ENCODE measurements around the gene CALML6. TPM values are rescaled to one million over a fixed set of nuclear protein-coding genes. Genes with fewer than 3 reads are reported as not detected.
A peak's percentile ranks its signal among the peaks of the same experiment; 100 is the strongest.

The CALML6 gene
- total RNA-seq, 1 experiment from 2014 or later, result 1.7 TPM

DNA sequence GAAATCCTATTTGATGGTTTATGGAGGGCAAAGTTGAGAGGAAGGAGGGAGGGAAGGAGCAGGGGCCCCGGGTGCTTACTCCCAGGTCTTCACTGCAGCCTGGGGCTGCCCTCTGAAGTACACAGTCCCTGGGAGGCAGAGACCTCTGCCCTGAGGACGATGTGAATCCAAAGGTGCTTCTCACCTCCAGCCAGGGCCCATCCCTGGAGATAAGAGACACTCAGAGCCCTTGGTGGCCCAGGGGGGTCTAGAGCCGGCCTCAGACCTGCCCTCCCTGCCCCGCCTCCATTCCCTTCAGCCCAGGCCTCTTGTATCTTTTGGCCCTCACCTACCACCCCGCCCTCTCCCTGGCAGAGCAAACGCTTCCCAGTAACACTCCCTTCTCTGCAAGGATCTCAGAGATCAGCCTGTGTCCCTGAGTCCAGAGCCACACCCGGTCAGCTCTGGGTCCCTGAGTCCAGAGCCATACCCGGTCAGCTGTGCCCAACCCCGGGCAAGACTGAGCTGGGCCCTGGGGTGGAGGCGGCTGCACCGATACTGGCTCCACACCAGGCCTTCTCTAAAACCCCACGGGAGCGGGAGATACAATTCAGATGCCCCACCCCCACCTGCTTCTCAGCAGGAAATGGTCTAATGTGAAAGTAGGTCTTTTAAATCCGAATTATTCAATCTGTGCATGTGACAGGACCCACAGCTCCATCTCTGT is 20.6 kb upstream of the CALML6 start:
- H3K9me3 Mint-ChIP-seq, result no peaks in the 10 kb centered on the region; a peak in 1 of 5 replicates
- Histone ChIP-seq H2BK5ac (ENCODE audit: insufficient read length, low read length) (no peak overlapping the region), H3T11ph (ENCODE audit: low read length) (no peak overlapping the region), H3K56ac (ENCODE audit: insufficient read length, low read depth, low read length) (no peak overlapping the region), H4K91ac (ENCODE audit: insufficient read length, low read depth, low read length) (no peak overlapping the region), H2BK15ac (ENCODE audit: low read depth, low read length) (no peak overlapping the region), H3K27ac (ENCODE audit: insufficient read length, low read depth, low read length) (no peak overlapping the region), H3K9me3 (ENCODE audit: control insufficient read depth, low read depth, low read length) (no peaks in the 10 kb centered on the region), H2BK120ac (ENCODE audit: low read depth, low read length, poor library complexity, severe bottlenecking) (no peak overlapping the region), H2AFZ (ENCODE audit: low read length) (no peak overlapping the region), H3K23me2 (ENCODE audit: insufficient read length, low read depth, low read length, poor library complexity, severe bottlenecking) (peaks cover 6% of the 10 kb centered on the region), H3K18ac (ENCODE audit: insufficient read length, low read depth, low read length) (no peak overlapping the region), H3K79me2 (ENCODE audit: insufficient read depth, low read length) (peaks cover 4% of the 10 kb centered on the region; the same call in 1 of the 2 replicates), H3K79me1 (ENCODE audit: insufficient read depth, low read depth, low read length, poor library complexity, severe bottlenecking) (no peaks in the 10 kb centered on the region), H4K5ac (ENCODE audit: insufficient read length, low read depth, low read length) (no peak overlapping the region), H3K27me3 (ENCODE audit: insufficient read depth, low read length) (no peaks in the 10 kb centered on the region; the same call in none of the 2 replicates), H2BK12ac (ENCODE audit: insufficient read length, low read depth, low read length) (no peak overlapping the region), H3K9ac (ENCODE audit: extremely low read depth, insufficient read length, low read length) (no peak overlapping the region), H3K4ac (ENCODE audit: low read depth, low read length) (no peak overlapping the region), H3K14ac (ENCODE audit: insufficient read depth, low read length) (no peak overlapping the region), H3K4me1 (ENCODE audit: insufficient read depth, low read length) (peaks cover 5% of the 10 kb centered on the region; the same call in 1 of the 2 replicates), H3K4me2 (ENCODE audit: insufficient read depth, insufficient read length, low read length) (no peak overlapping the region), H3K23ac (ENCODE audit: insufficient read length, low read depth, low read length) (no peak overlapping the region), H2BK20ac (ENCODE audit: low read depth, low read length, poor library complexity, severe bottlenecking) (no peak overlapping the region), H4K8ac (replicated peaks; ENCODE audit: insufficient read length, low read depth, low read length) (no peak overlapping the region), H2AK5ac (ENCODE audit: insufficient read length, low read length) (no peak overlapping the region), H4K20me1 (ENCODE audit: control insufficient read depth, insufficient read depth, insufficient read length) (no peaks in the 10 kb centered on the region)
- H3K4me1 Mint-ChIP-seq, result peaks cover 29 to 36% of the 10 kb centered on the region in 2 experiments
- TF ChIP-seq, protein P1, sequence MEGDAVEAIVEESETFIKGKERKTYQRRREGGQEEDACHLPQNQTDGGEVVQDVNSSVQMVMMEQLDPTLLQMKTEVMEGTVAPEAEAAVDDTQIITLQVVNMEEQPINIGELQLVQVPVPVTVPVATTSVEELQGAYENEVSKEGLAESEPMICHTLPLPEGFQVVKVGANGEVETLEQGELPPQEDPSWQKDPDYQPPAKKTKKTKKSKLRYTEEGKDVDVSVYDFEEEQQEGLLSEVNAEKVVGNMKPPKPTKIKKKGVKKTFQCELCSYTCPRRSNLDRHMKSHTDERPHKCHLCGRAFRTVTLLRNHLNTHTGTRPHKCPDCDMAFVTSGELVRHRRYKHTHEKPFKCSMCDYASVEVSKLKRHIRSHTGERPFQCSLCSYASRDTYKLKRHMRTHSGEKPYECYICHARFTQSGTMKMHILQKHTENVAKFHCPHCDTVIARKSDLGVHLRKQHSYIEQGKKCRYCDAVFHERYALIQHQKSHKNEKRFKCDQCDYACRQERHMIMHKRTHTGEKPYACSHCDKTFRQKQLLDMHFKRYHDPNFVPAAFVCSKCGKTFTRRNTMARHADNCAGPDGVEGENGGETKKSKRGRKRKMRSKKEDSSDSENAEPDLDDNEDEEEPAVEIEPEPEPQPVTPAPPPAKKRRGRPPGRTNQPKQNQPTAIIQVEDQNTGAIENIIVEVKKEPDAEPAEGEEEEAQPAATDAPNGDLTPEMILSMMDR (conservative IDR thresholded peaks at IDR 0.05), result no peak
- no peaks in the 10 kb centered on the region; a peak in 1 of 7 replicates for H3K36me3 Mint-ChIP-seq (ENCODE audit: insufficient read depth in 1 of 3, low read depth in 3 of 3)
- H3K27ac Mint-ChIP-seq, result peak overlapping the region; percentile 19 to 80 (median 75); a peak in 5 of 7 replicates
- WGBS (ENCODE audit: extremely low coverage, insufficient read length, low lambda C conversion rate), result no CpG with 5 or more reads among the region's 14 CpGs
- DNase-seq, result no peak
- H3K27me3 Mint-ChIP-seq (ENCODE audit: low read depth), result peaks cover 8% of the 10 kb centered on the region
- H3K4me3 Mint-ChIP-seq, result no peak overlapping the region; a peak in 1 of 5 replicates

Measured in H9 (cell line).